CD4-positive, CD25-positive, alpha-beta regulatory T cell (primary cell): ENCODE measurements around the gene RGS17. TPM values are rescaled to one million over a fixed set of nuclear protein-coding genes. Genes with fewer than 3 reads are reported as not detected.
A peak's percentile ranks its signal among the peaks of the same experiment; 100 is the strongest.

Experiments
- ATAC-seq, 2 donors: fragments of 150-1000 bp; cut with Tn5 transposase; one replicate each; pipeline ENCODE4 v1.10.0; 2021; ENCODE audit warnings: low read depth in 2 of 2, moderate number of reproducible peaks in 2 of 2, moderate library complexity in 1 of 2
- DNase-seq, 3 donors: peaks; one replicate each; pipeline versions ENCODE4 v3.0.0 to v3.0.0-alpha.2; 2012 to 2022; ENCODE audit warnings: mixed read lengths in 1 of 3
- H3K27ac ChIP-seq: one replicate; pipeline ENCODE4 v1.7.0; 2013; ENCODE audit warnings: mild to moderate bottlenecking, low read length; ENCODE audit not compliant: insufficient read depth, poor library complexity, severe bottlenecking
- H3K27me3 ChIP-seq: one replicate; pipeline ENCODE4 v1.7.0; 2013; ENCODE audit warnings: low read length; ENCODE audit not compliant: control insufficient read depth, insufficient read depth
- H3K36me3 ChIP-seq: one replicate; pipeline ENCODE4 v1.7.0; 2013; ENCODE audit warnings: mild to moderate bottlenecking, low read length, moderate library complexity; ENCODE audit not compliant: control insufficient read depth, insufficient read depth
- H3K4me1 ChIP-seq: 2 replicates; pipeline ENCODE4 v1.7.0; 2013; ENCODE audit warnings: mild to moderate bottlenecking, low read length; ENCODE audit not compliant: insufficient read depth, control insufficient read depth, poor library complexity, severe bottlenecking
- H3K4me3 ChIP-seq: one replicate; pipeline ENCODE4 v1.7.0; 2013; ENCODE audit warnings: low read depth, mild to moderate bottlenecking, low read length, moderate library complexity
- H3K9me3 ChIP-seq, 2 experiments: 1 replicate in 1 of 2; 2 replicates in 1 of 2; pipeline ENCODE4 v1.7.0; 2013; ENCODE audit warnings: low read length in 2 of 2, mild to moderate bottlenecking in 1 of 2, moderate library complexity in 1 of 2; ENCODE audit not compliant: control insufficient read depth in 2 of 2
- H3K27ac Mint-ChIP-seq, 3 donors: one replicate each; pipeline ENCODE4 v1.8.0; 2020 to 2022; ENCODE audit warnings: mild to moderate bottlenecking in 3 of 3, mixed read lengths in 3 of 3, moderate library complexity in 2 of 3
- H3K27me3 Mint-ChIP-seq: one replicate; pipeline ENCODE4 v1.8.0; 2022; ENCODE audit warnings: mild to moderate bottlenecking, mixed read lengths
- H3K36me3 Mint-ChIP-seq: one replicate; pipeline ENCODE4 v1.8.0; 2020; ENCODE audit warnings: mixed read lengths
- H3K4me1 Mint-ChIP-seq, 4 donors: one replicate each; pipeline ENCODE4 v1.8.0; 2020 to 2022; ENCODE audit warnings: mixed read lengths in 4 of 4, mild to moderate bottlenecking in 1 of 4
- H3K4me3 Mint-ChIP-seq, 4 donors: one replicate each; pipeline ENCODE4 v1.8.0; 2020 to 2022; ENCODE audit warnings: mild to moderate bottlenecking in 4 of 4, mixed read lengths in 4 of 4, moderate library complexity in 3 of 4
- H3K9me3 Mint-ChIP-seq, 7 donors: one replicate each; pipeline ENCODE4 v1.8.0; 2020 to 2022; ENCODE audit warnings: mixed read lengths in 7 of 7, mild to moderate bottlenecking in 3 of 7, moderate library complexity in 2 of 7
- polyA plus RNA-seq, 4 donors: library from polyadenylated mRNA; unstranded; fragments of 300-500 nt; fragmentation: Illumina TruSeq; gene quantifications; one replicate each; pipeline ENCODE4 v1.2.3, GENCODE V29; 2021
- total RNA-seq: library from RNA; stranded (reverse); gene quantifications from one replicate; pipeline ENCODE4 v1.2.3, GENCODE V29; 2022

Gene RGS17
- total and polyA plus RNA-seq, 5 donors from 2014 or later: 0.03 TPM; not detected in 4

DNA sequence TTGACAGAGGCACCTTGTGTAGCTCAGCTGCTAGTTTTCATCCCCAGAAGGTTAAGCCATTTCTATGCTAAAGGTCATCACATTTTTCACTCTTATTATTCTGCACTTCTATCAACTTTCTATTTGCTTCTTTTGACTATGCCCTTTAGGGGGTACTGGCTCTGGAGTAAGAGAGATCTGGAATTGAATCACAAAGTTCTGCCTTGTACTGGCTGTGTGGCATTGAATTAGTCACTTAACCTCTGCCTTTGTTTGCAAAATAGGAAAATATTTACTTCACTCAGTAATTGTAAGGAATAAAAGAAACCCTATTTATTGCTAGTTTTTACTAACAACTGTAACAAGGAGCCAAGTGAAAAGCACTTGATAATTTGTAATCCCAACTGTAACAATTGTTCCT lies 71.8 kb downstream of the RGS17 start:
- H3K4me1 Mint-ChIP-seq: no peaks in the 10 kb centered on the region
- Histone ChIP-seq H3K36me3 (no peaks in the 10 kb centered on the region), H3K9me3 (peaks cover 0 to 2% of the 10 kb centered on the region in 2 experiments), H3K27ac (no peak overlapping the region), H3K27me3 (peaks cover 2% of the 10 kb centered on the region), H3K4me1 (no peaks in the 10 kb centered on the region), H3K4me3 (no peak overlapping the region)
- H3K27ac Mint-ChIP-seq: no peak overlapping the region
- DNase-seq: no peak
- H3K36me3 Mint-ChIP-seq: no peaks in the 10 kb centered on the region
- H3K27me3 Mint-ChIP-seq: no peaks in the 10 kb centered on the region
- peaks cover 0 to 3% (median 0%) of the 10 kb centered on the region in 7 donors for H3K9me3 Mint-ChIP-seq
- ATAC-seq: no peak
- H3K4me3 Mint-ChIP-seq: no peak overlapping the region

DNA sequence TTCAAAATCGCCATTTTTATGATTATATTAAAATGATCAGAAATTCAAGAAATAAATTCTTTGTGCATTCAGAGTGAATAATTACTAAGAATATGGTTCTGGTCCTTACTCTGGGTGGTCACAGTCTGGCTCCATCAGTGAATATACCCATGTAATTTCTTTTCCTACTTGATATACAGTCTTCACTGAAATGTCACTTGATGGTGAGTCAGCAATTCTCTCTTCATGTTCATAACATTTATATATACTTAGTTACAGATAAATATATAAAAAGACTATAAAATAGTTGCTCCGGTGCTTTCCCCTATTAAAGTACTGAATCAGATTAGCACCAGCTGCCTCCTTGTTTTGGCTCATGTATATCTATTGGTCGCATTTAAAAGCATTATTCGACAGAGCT lies 72.2 kb downstream of the RGS17 start:
- peaks cover 0 to 3% (median 0%) of the 10 kb centered on the region in 7 donors for H3K9me3 Mint-ChIP-seq
- H3K4me1 Mint-ChIP-seq: no peaks in the 10 kb centered on the region
- Histone ChIP-seq H3K27me3 (peaks cover 2% of the 10 kb centered on the region), H3K9me3 (peaks cover 0 to 2% of the 10 kb centered on the region in 2 experiments), H3K27ac (no peak overlapping the region), H3K4me1 (no peaks in the 10 kb centered on the region), H3K4me3 (no peak overlapping the region), H3K36me3 (no peaks in the 10 kb centered on the region)
- no peak for ATAC-seq
- H3K27ac Mint-ChIP-seq: no peak overlapping the region
- H3K36me3 Mint-ChIP-seq: no peaks in the 10 kb centered on the region
- H3K4me3 Mint-ChIP-seq: no peak overlapping the region
- no peak for DNase-seq
- H3K27me3 Mint-ChIP-seq: no peaks in the 10 kb centered on the region

DNA sequence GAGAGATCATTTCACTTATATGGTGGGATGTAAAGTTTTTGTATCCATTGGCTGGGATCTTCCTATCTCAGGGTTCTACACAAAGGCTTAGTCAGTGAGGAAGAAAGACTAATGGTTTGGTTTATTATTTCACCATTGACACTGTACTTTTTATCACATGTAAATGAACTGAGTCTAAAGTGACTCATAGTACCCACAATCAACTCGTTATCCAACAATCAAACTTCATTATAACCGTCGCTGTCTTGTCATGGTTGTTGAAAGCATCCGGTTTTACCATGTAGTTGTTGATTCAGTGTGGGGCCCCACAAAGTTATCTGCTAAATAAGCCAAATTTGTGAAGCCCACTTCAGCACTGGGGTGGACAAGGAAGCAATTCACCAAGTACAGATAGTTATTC lies 72.8 kb downstream of the RGS17 start:
- H3K9me3 ChIP-seq: peaks cover 0 to 2% of the 10 kb centered on the region in 2 experiments
- no peak overlapping the region for H3K4me3 Mint-ChIP-seq
- peaks cover 0 to 1% (median 0%) of the 10 kb centered on the region in 7 donors for H3K9me3 Mint-ChIP-seq
- DNase-seq (no peak), ATAC-seq (no peak)
- no peak overlapping the region for H3K4me3 ChIP-seq
- no peaks in the 10 kb centered on the region for H3K36me3 Mint-ChIP-seq
- peaks cover 2% of the 10 kb centered on the region for H3K27me3 ChIP-seq
- no peaks in the 10 kb centered on the region for H3K4me1 Mint-ChIP-seq
- no peaks in the 10 kb centered on the region for H3K27me3 Mint-ChIP-seq
- no peaks in the 10 kb centered on the region for H3K36me3 ChIP-seq
- no peak overlapping the region for H3K27ac ChIP-seq
- H3K4me1 ChIP-seq: no peaks in the 10 kb centered on the region
- no peak overlapping the region for H3K27ac Mint-ChIP-seq

DNA sequence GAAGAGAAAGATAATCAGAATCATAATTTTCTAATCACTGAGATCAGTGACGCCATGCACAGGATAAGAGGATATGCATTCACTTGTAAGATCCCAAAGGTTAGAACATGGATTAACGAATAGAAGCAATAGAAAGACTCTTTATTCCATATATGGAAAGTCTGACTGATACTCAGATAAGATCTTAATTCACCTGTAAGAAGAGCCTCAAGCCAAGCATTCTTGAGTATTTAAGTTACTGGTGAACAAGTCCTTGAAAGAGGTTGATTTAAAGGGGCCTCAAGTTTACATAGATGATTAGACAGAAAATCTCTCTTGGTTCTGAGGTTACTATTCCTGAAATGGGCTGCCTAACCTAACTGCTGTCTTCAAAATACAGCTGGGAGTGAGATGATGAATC lies 74.8 kb downstream of the RGS17 start:
- no peaks in the 10 kb centered on the region for H3K4me1 ChIP-seq
- no peaks in the 10 kb centered on the region for H3K36me3 ChIP-seq
- no peak overlapping the region for H3K27ac ChIP-seq
- peaks cover 2% of the 10 kb centered on the region for H3K27me3 ChIP-seq
- Mint-ChIP-seq H3K36me3 (no peaks in the 10 kb centered on the region), H3K4me1 (no peaks in the 10 kb centered on the region), H3K4me3 (no peak overlapping the region), H3K9me3 (peaks cover 0 to 4% (median 0%) of the 10 kb centered on the region in 7 donors), H3K27ac (no peak overlapping the region), H3K27me3 (no peaks in the 10 kb centered on the region)
- no peaks in the 10 kb centered on the region for H3K9me3 ChIP-seq
- ATAC-seq (no peak), DNase-seq (no peak)
- H3K4me3 ChIP-seq: no peak overlapping the region

DNA sequence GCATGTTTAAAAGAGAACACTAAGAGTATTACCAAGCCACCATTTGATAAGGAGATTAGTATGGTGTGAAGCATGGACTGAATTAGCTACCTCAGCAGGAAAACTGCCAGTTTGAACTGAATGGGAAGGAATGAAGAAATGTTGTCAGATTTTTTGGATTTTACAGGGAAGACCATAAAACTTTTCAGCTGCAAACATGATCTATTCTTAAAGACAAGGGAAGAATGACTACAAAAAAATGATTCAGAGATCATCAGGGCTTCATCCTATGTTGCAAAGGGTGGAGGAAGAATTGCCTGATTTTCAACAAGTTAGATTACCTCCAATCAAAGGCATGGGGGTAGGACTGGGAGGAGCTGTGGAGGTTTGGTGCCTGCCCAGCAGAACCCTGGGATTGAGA lies 79.3 kb downstream of the RGS17 start:
- H3K4me1 Mint-ChIP-seq: no peaks in the 10 kb centered on the region
- no peaks in the 10 kb centered on the region for H3K36me3 Mint-ChIP-seq
- Histone ChIP-seq H3K4me3 (no peak overlapping the region), H3K27me3 (no peaks in the 10 kb centered on the region), H3K4me1 (no peaks in the 10 kb centered on the region), H3K27ac (no peak overlapping the region), H3K9me3 (no peaks in the 10 kb centered on the region), H3K36me3 (no peaks in the 10 kb centered on the region)
- ATAC-seq (no peak), DNase-seq (no peak)
- H3K4me3 Mint-ChIP-seq: no peak overlapping the region
- H3K27me3 Mint-ChIP-seq: peaks cover 7% of the 10 kb centered on the region
- peaks cover 0 to 9% (median 3%) of the 10 kb centered on the region in 7 donors for H3K9me3 Mint-ChIP-seq
- no peak overlapping the region for H3K27ac Mint-ChIP-seq

DNA sequence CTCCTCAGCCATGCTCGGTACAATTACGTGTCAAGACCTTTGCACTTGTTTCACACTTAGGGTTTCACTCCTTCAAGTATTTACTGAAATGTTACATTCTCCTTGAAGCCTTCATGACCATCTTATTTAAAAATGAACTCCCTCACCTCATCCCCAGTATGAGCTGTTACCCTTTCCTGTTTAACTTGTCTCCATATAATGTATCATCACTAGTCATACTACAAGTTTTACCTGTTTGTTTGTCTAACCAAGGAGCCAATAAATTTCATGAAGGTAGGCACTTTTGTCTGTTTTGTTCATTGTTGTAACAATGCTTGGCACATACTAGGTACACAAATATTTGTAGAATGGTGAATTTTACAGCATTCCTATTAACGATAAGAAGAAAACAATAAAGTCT lies 82.5 kb downstream of the RGS17 start:
- peaks cover 7% of the 10 kb centered on the region for H3K27me3 Mint-ChIP-seq
- Histone ChIP-seq H3K36me3 (no peaks in the 10 kb centered on the region), H3K9me3 (no peaks in the 10 kb centered on the region), H3K4me1 (no peaks in the 10 kb centered on the region), H3K4me3 (no peak overlapping the region), H3K27ac (no peak overlapping the region), H3K27me3 (no peaks in the 10 kb centered on the region)
- no peak overlapping the region for H3K4me3 Mint-ChIP-seq
- no peak overlapping the region for H3K27ac Mint-ChIP-seq
- DNase-seq (no peak), ATAC-seq (no peak)
- H3K36me3 Mint-ChIP-seq: no peaks in the 10 kb centered on the region
- peaks cover 0 to 9% (median 4%) of the 10 kb centered on the region in 7 donors for H3K9me3 Mint-ChIP-seq
- H3K4me1 Mint-ChIP-seq: no peaks in the 10 kb centered on the region

DNA sequence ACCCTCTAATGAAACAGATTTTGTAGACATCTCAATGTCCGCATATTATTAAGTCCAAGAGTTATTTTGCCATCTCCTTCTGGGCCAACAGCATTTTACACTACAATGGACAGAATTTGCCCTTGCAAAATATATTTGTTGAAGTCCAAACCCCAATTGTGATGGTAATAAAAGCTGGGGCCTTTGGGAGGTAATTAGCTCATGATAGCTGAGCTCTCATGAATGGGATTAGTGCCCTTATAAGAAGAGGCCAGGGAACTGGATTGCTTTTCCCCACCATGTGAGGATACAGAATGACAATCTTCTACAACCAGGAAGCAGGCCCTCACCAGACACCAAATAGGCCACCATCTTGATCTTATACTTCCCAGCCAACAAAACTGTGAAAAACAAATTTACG lies 83.7 kb downstream of the RGS17 start:
- DNase-seq (no peak), ATAC-seq (no peak)
- H3K27me3 Mint-ChIP-seq: peaks cover 7% of the 10 kb centered on the region
- H3K36me3 Mint-ChIP-seq: no peaks in the 10 kb centered on the region
- no peak overlapping the region for H3K27ac ChIP-seq
- no peaks in the 10 kb centered on the region for H3K4me1 ChIP-seq
- no peak overlapping the region for H3K4me3 ChIP-seq
- no peaks in the 10 kb centered on the region for H3K36me3 ChIP-seq
- no peaks in the 10 kb centered on the region for H3K27me3 ChIP-seq
- no peak overlapping the region for H3K4me3 Mint-ChIP-seq
- no peak overlapping the region for H3K27ac Mint-ChIP-seq
- no peaks in the 10 kb centered on the region for H3K4me1 Mint-ChIP-seq
- H3K9me3 Mint-ChIP-seq: peaks cover 0 to 9% (median 4%) of the 10 kb centered on the region in 7 donors
- H3K9me3 ChIP-seq: no peaks in the 10 kb centered on the region

DNA sequence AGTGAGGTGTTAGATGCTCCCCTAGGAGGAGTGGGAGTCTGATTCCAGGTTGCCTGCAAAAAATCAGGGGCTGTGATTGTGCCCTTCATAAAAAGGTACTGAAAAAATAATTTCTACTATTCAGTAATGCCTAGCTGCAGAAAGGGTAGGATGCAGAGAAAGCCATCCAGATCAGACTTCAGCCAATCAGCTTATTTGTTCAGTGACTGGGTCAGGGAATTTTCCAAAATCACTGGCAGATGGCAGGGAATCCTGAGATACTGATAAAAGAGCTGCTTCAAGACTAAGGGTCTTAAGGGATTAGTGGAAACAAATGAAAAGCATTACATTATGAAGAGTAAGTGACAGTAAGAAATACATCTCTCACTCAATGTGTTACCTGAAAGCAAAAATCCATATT lies 85.8 kb downstream of the RGS17 start:
- no peak overlapping the region for H3K4me3 ChIP-seq

More for the DNA sequence above, 85.8 kb downstream of the RGS17 start:
- Histone ChIP-seq H3K36me3 (no peaks in the 10 kb centered on the region), H3K4me1 (no peaks in the 10 kb centered on the region), H3K27me3 (no peaks in the 10 kb centered on the region), H3K9me3 (no peaks in the 10 kb centered on the region), H3K27ac (no peak overlapping the region)
- peaks cover 0 to 9% (median 2%) of the 10 kb centered on the region in 7 donors for H3K9me3 Mint-ChIP-seq
- H3K36me3 Mint-ChIP-seq: no peaks in the 10 kb centered on the region
- peaks cover 7% of the 10 kb centered on the region for H3K27me3 Mint-ChIP-seq
- DNase-seq: no peak
- H3K27ac Mint-ChIP-seq: peak overlapping the region in 1 of 3 donors; percentile 8
- H3K4me3 Mint-ChIP-seq: no peak overlapping the region
- no peaks in the 10 kb centered on the region for H3K4me1 Mint-ChIP-seq
- no peak for ATAC-seq
